VCaP (cell line): ENCODE results near the gene CCDC122.
A peak's percentile ranks its signal among the peaks of the same experiment; 100 is the strongest.

Source experiments
- H3K27ac ChIP-seq: fragments of 450-650 bp; 2 replicates; pipeline ENCODE4 v1.5.1; 2017
- TF ChIP-seq, protein P1 (sequence below): fragments of 450-650 bp; conservative IDR thresholded peaks from 2 replicates; pipeline ENCODE4 v1.5.1; 2017; ENCODE audit warnings: mild to moderate bottlenecking, moderate library complexity

Gene CCDC122

DNA sequence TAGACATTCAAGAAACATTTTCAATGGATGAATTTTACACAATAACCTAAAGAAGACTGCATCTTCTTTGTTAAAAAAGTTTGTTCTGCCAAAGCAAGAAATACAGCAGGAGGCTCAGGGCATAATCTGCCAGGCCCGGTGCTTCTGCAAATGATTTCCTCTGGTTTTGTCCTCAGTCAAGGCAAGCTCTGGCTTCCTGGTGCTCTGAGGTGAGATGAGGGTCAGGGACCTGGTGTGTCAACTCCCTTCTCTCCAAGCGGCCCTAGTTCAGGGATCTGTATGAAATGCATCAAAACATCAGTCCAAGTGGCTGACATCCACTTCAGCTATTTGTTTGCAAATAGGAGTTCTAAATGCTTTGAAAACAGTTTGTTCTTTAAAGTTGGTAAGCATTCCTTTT is 31.7 kb upstream of the CCDC122 start:
- TF ChIP-seq, protein P1, sequence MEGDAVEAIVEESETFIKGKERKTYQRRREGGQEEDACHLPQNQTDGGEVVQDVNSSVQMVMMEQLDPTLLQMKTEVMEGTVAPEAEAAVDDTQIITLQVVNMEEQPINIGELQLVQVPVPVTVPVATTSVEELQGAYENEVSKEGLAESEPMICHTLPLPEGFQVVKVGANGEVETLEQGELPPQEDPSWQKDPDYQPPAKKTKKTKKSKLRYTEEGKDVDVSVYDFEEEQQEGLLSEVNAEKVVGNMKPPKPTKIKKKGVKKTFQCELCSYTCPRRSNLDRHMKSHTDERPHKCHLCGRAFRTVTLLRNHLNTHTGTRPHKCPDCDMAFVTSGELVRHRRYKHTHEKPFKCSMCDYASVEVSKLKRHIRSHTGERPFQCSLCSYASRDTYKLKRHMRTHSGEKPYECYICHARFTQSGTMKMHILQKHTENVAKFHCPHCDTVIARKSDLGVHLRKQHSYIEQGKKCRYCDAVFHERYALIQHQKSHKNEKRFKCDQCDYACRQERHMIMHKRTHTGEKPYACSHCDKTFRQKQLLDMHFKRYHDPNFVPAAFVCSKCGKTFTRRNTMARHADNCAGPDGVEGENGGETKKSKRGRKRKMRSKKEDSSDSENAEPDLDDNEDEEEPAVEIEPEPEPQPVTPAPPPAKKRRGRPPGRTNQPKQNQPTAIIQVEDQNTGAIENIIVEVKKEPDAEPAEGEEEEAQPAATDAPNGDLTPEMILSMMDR: no peak
- no peak overlapping the region for H3K27ac ChIP-seq

DNA sequence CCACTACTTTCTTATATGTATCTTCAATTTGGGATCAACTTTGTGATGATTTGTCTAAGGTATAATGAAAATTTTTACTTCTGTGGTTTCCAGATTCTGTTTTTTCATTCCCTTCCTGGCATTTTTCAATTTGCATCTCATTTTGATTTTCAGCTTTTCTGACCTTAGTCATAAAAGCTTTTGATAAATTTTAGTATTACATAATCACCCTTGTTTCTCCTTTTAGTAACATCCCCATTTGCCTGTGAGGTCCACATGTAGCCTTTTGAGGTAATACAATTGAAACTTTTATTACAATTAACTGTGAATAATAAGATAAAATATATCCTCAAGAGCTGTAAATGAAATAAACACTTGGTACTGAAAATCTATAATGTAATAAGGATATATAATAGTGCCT is 31.3 kb upstream of the CCDC122 start:
- TF ChIP-seq, protein P1: no peak
- no peak overlapping the region for H3K27ac ChIP-seq

DNA sequence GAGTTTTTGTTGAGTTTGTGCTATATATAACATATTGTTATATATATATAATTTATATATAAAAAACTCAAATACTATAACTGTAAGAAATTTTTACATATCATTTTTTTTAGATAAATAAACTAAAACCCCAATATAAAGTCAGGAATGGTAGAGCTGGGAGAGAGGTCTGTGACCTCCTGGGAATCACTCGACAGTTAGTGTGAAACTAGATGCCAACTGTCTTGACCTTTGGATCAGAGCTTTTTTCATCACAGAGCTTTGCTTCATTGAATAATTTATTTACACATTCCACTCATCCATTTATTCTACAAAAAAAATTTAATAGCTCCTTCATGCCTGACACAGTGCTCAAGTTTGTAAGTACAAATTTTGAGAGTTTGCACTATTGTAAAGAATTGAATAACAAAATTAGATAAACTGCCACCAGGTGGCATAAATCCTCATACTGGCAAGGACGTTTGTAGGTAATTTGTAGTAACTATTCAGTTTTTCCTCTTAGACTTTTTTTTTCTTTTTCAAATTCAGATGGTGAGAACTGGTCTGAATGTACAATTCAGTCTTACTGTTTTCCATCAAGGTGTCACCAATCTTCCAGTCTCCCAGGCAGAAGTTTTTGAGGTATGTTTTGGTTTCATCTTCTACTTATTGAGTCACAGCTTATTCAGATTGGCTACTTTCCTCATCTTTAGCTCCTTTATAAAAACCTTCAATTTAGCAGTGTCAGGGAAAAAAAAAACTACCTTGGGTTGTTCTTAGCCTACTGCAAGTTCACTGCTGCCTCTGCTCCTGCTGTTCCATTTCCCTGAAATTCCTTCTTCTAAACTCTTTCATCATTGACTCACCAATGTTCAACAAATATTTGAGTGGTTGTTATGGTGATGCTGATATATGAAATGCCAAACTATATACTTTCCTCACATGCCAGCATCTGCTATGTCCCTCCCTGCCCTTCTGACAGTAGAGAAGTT is 28.9 kb upstream of the CCDC122 start:
- TF ChIP-seq, protein P1: peak; percentile 71
- no peak overlapping the region for H3K27ac ChIP-seq

DNA sequence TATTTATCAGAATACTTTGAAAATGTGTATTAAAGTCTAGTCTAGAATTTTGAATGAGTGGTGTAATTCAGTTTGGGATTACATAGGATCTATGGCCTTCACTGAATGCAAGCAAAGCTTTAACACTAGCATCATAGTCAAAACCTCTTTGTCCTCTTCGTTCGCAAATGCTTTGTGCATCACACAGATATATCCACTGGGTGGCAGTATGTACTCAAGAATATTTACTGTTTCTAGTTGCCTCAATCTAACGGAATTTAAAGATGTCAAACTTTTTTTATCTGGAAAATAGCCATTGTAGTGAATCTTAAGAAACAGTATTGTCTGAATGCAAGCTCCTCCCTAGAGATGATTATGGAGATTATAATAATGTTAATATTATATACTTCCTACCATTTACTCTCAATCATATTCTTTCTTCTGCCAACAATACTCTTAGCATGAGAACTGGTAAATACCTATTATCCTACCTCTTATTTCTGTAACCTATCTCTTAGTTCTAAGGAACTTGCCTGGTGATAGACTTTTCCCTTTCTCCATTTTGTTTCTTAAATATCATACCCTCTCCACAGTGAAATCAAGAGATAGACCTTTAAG is 26.0 kb upstream of the CCDC122 start:
- TF ChIP-seq, protein P1: peak; percentile 80
- no peak overlapping the region for H3K27ac ChIP-seq

DNA sequence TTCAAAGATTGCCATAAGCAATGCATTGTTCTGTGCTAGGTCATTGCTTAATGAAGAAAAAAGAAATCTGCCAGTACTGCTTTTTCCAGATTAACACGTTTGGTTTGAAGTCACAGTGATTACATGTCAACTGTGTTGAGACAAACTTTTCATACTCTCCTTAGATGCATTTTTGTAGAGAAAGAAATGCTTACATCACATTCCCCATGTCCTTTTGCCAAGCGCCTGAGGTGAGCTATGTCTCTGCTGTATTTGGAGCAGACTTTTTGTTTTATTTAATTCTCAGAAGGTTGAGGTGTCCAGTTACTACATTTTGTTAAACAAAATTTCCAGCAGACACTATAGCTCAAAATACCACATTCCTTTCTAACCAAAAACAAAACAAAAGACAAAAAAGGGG is 16.4 kb upstream of the CCDC122 start:
- TF ChIP-seq, protein P1: no peak
- no peak overlapping the region for H3K27ac ChIP-seq

DNA sequence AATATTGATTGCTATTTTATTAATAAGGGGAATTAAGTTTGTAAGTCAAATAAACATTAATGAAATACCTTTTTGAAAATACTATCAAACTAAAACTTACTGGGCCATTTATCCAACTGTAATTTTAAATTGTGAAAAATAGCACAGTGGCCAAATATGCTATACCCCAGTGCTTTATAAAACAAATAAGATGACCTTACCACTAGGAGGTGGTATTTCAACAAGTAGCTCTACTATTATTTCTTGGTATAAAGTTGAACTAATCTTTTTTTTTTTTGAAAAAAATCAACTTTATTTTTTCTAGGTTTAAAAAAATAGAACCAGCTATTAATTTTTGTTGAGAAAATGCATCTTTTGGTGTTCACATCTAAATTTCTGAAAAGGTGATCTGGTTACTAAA is 14.9 kb upstream of the CCDC122 start:
- TF ChIP-seq, protein P1: peak; percentile 14; the same call in 1 of the 2 replicates
- H3K27ac ChIP-seq: no peak overlapping the region

DNA sequence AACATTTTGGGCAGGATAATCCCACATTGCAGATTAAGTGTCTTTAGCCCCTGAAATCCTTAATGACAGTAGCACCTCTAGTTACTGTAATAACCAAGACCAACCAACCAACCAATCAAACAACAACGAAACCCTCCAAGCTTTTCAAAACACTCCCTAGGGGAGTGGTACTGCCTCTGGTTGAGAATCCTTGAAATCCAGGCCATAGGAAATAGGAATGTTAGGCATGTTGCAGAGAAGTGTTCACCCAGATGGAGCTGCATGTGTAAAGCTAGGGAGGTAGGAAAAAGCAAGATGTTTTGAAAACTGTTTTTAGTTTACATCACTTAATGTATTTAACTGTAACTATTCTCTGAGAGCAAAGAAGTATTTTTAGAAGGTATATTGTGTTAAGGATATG is 4.7 kb upstream of the CCDC122 start:
- TF ChIP-seq, protein P1: no peak
- H3K27ac ChIP-seq: no peak overlapping the region
